Right lobe of liver (tissue), 6 donors: Measurements from ENCODE around the gene TMEM202. TPM values are rescaled to one million over a fixed set of nuclear protein-coding genes. Genes with fewer than 3 reads are reported as not detected.

Experiments
- ATAC-seq, 4 donors: fragments of 200-7000 bp; cut with Tn5 transposase; one replicate each; pipeline ENCODE4 v1.9.1; 2020; ENCODE audit warnings: mild to moderate bottlenecking in 4 of 4, moderate library complexity in 4 of 4
- DNase-seq, 3 donors: peaks; one replicate each; pipeline ENCODE4 v3.0.0-alpha.2; 2020
- H3K27ac ChIP-seq, 3 donors: fragments of 200-600 bp; one replicate each; pipeline ENCODE4 v1.8.0; 2022
- H3K27me3 ChIP-seq, 2 donors: fragments of 200-600 bp; one replicate each; pipeline ENCODE4 v1.8.0; 2022
- H3K36me3 ChIP-seq, 4 donors: fragments of 200-600 bp; sonication (generic) in 1 of 4; one replicate each; pipeline versions ENCODE4 v1.5.1 to v1.8.0; 2017 to 2022; ENCODE audit warnings: control low read depth in 1 of 4
- H3K4me1 ChIP-seq, 4 donors: fragments of 200-600 bp; sonication (generic) in 1 of 4; one replicate each; pipeline versions ENCODE4 v1.5.1 to v1.8.0; 2017 to 2022; ENCODE audit warnings: control low read depth in 1 of 4
- H3K4me3 ChIP-seq, 3 donors: fragments of 200-600 bp; one replicate each; pipeline ENCODE4 v1.8.0; 2022
- H3K9me3 ChIP-seq, 4 donors: fragments of 200-600 bp; sonication (generic) in 1 of 4; one replicate each; pipeline versions ENCODE4 v1.5.1 to v1.8.0; 2017 to 2022; ENCODE audit warnings: control low read depth in 1 of 4
- POLR2A ChIP-seq: fragments of 450-650 bp; IDR thresholded peaks from one replicate; pipeline ENCODE4 v1.6.1; 2017; ENCODE audit warnings: antibody characterized with exemption, mild to moderate bottlenecking
- WGBS: methylation state at CpG from one replicate; pipeline ENCODE4 v1.1.6; 2018; ENCODE audit warnings: low coverage, low lambda C conversion rate; ENCODE audit not compliant: insufficient coverage; ENCODE audit errors: missing lambda C conversion rate; 5-methylcytosine and 5-hydroxymethylcytosine counted together
- intact Hi-C, 2 donors: fragments of 100-400 bp; cut with DNase I; formaldehyde crosslinking; loops; one replicate each; pipeline versions ENCODE4 v1.11.2 to v1.14.1; 2022
- total RNA-seq, 6 experiments: library from RNA; depleted of rRNA in 2 of 6; stranded (reverse); fragments of >200 nt in 2 of 6; fragmentation: NEBNext Ultra II Directional in 3 of 6; extraction: Animal tissue kit (Norgen Biotek cat#: 25700) in 3 of 6; gene quantifications; one replicate each; pipeline versions ENCODE4 v1.1.0 to v1.2.4, GENCODE V29; 2016 to 2023
- TF ChIP-seq, protein P1 (sequence below), 4 donors: fragments of 200-600 bp in 3 of 4; fragments of 450-650 bp in 1 of 4; IDR thresholded peaks; one replicate each; pipeline versions ENCODE4 v1.5.1 to v1.8.0; 2016 to 2022; ENCODE audit warnings: antibody characterized with exemption in 4 of 4, mild to moderate bottlenecking in 2 of 4
- donor health status: DM: no; HTN: yes; CAD: no.
- donor health status: DM: no; HTN: no; CAD: no.
- donor health status: DM: no; HTN: no; CAD: no.
- donor health status: DM: no; HTN: yes; CAD: no.
- donor health status: DM: no; HTN: yes; CAD: no.

The TMEM202 gene
- total RNA-seq, 6 experiments from 2014 or later: not detected

DNA sequence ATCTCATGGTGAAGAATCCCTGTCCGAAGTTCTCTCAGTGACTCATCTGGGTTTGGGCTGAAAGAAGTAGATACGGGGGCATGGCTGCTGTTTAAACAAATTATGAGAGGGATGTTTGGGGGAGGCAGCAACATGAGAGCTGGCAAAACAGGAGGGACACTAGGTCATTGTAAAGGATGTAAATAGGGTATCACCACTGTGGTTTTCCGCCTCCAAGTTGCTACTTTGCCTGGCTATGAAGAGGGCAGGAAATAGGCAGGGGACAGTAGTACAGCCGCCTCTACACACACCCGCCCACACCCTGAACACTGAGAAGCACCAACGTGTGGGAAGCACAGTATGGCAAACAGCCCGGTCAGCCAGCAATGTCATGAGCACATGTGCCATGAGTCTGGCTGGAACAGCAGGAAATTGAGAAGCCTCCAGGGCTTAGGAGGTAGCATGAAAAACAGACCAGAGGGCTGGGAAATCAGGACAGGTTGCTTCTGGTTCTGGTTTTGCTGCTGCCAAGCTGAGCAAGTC is 39.4 kb upstream of the TMEM202 start:
- WGBS: 53% methylated on average over 6 of the region's 7 CpGs
- Histone ChIP-seq H3K27me3 (no peaks in the 10 kb centered on the region), H3K4me3 (no peak overlapping the region), H3K4me1 (no peaks in the 10 kb centered on the region), H3K27ac (no peak overlapping the region), H3K9me3 (no peaks in the 10 kb centered on the region), H3K36me3 (peaks cover 0 to 27% (median 6%) of the 10 kb centered on the region in 4 donors)
- DNase-seq (peak in 2 of 3 donors; percentile 51 to 67), ATAC-seq (peak; percentile 61 to 94 (median 86))
- intact Hi-C loops: no loop called here
- TF ChIP-seq POLR2A: no peak
- TF ChIP-seq, protein P1, sequence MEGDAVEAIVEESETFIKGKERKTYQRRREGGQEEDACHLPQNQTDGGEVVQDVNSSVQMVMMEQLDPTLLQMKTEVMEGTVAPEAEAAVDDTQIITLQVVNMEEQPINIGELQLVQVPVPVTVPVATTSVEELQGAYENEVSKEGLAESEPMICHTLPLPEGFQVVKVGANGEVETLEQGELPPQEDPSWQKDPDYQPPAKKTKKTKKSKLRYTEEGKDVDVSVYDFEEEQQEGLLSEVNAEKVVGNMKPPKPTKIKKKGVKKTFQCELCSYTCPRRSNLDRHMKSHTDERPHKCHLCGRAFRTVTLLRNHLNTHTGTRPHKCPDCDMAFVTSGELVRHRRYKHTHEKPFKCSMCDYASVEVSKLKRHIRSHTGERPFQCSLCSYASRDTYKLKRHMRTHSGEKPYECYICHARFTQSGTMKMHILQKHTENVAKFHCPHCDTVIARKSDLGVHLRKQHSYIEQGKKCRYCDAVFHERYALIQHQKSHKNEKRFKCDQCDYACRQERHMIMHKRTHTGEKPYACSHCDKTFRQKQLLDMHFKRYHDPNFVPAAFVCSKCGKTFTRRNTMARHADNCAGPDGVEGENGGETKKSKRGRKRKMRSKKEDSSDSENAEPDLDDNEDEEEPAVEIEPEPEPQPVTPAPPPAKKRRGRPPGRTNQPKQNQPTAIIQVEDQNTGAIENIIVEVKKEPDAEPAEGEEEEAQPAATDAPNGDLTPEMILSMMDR (IDR thresholded peaks at IDR 0.05): no peak

DNA sequence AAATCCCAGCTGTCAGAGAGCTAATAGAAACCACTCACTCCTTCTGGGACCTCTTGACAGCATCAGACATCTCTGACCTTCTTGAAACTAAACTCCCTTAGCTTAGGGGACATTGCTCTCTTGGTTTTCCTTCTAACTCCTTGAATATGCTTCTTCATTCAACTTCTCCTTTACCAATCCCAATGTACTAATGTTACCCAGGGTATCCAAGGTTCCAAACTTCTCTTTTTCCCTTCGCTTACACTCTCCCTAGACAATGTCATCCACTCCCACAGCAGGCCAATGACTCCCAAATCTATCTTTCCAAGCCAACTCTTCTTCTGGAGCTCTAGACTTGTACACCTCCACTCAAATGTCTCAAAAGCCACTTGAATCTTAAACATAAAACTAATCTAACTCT is 36.9 kb upstream of the TMEM202 start:
- H3K9me3 ChIP-seq: no peaks in the 10 kb centered on the region
- intact Hi-C loops: no loop called here

DNA sequence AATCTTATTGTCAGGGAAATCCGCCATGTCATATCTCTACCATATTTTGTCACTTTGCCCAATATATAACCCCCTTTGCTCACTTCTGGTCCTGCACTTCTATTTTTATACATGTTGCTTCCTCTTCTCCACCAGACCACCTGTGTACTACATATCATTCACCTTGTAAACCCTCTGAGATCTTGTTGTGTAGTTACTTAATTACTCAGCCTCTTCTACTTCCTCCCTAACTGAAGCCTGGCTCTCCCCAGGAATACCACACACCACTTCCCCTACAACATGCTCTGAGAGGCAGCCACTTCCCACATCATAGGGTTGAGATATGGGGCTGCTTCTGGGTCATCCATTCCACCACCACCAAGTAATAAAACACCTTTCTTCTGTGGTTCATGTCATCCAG is 32.3 kb upstream of the TMEM202 start:
- H3K27me3 ChIP-seq: no peaks in the 10 kb centered on the region
- DNase-seq (no peak), ATAC-seq (peak in 3 of 4 donors; percentile 53 to 64 (median 63))
- H3K9me3 ChIP-seq: no peaks in the 10 kb centered on the region
- no peak overlapping the region for H3K27ac ChIP-seq
- TF ChIP-seq, protein P1 (IDR thresholded peaks at IDR 0.05): no peak
- TF ChIP-seq POLR2A: no peak
- H3K4me1 ChIP-seq: no peaks in the 10 kb centered on the region
- intact Hi-C loops: no loop called here
- WGBS: 64% methylated on average over 1 of the region's 1 CpG
- peaks cover 0 to 4% (median 0%) of the 10 kb centered on the region in 4 donors for H3K36me3 ChIP-seq
- H3K4me3 ChIP-seq: no peak overlapping the region

More for the DNA sequence above, 36.9 kb upstream of the TMEM202 start:
- Histone ChIP-seq H3K4me3 (no peak overlapping the region), H3K27ac (no peak overlapping the region), H3K4me1 (no peaks in the 10 kb centered on the region), H3K36me3 (peaks cover 0 to 3% (median 0%) of the 10 kb centered on the region in 4 donors), H3K27me3 (no peaks in the 10 kb centered on the region)
- no peak for DNase-seq
- no peak for TF ChIP-seq POLR2A
- TF ChIP-seq, protein P1 (IDR thresholded peaks at IDR 0.05): no peak
- 38% methylated on average over 1 of the region's 1 CpG for WGBS
- ATAC-seq: no peak

DNA sequence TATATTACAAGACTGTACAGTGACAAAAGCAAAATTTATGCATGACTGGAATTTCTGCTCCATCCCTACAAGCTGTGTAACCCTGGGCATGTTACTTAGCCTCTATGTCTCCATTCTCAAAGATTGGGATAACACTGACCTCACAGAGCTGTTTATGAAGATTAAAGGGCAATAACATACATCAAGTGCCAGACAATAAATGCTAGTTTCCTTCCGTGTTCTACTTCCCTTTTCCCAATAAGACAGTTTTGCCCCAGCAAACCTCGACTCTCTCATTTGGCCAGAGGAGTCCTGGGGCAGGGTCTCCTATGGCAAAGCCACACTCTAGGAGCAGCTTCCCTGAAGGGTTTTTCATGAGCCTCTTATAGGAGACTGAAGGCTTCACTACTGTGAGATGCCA is 29.8 kb upstream of the TMEM202 start:
- ATAC-seq (peak in 3 of 4 donors; percentile 17 to 40 (median 30)), DNase-seq (no peak)
- Histone ChIP-seq H3K9me3 (no peaks in the 10 kb centered on the region), H3K36me3 (peaks cover 0 to 4% (median 0%) of the 10 kb centered on the region in 4 donors), H3K27me3 (no peaks in the 10 kb centered on the region), H3K4me1 (peaks cover 0 to 11% (median 0%) of the 10 kb centered on the region in 4 donors), H3K4me3 (no peak overlapping the region), H3K27ac (no peak overlapping the region)
- TF ChIP-seq, protein P1 (IDR thresholded peaks at IDR 0.05): no peak
- no peak for TF ChIP-seq POLR2A
- intact Hi-C loops: no loop called here
- WGBS: 69% methylated on average over 2 of the region's 2 CpGs
